Ishikawa (cell line): ENCODE measurements around the gene TARS3.

Source experiments
- CEBPB ChIP-seq: IDR thresholded peaks from 2 replicates; pipeline ENCODE4 v1.6.1; 2012
- EGR1 ChIP-seq: IDR thresholded peaks from 2 replicates; pipeline ENCODE4 v1.6.1; 2012
- EP300 ChIP-seq: IDR thresholded peaks from 2 replicates; pipeline ENCODE4 v1.6.1; 2012; ENCODE audit warnings: borderline replicate concordance
- RAD21 ChIP-seq: IDR thresholded peaks from 2 replicates; pipeline ENCODE4 v1.6.1; 2012; ENCODE audit warnings: low read depth
- REST ChIP-seq: IDR thresholded peaks from 2 replicates; pipeline ENCODE4 v1.6.1; 2012; ENCODE audit warnings: low read depth, mild to moderate bottlenecking
- TAF1 ChIP-seq: IDR thresholded peaks from 2 replicates; pipeline ENCODE4 v1.6.1; 2012; ENCODE audit warnings: low read depth, mild to moderate bottlenecking
- TCF12 ChIP-seq: IDR thresholded peaks from 2 replicates; pipeline ENCODE4 v1.6.1; 2012; ENCODE audit warnings: low read depth
- YY1 ChIP-seq: IDR thresholded peaks from 2 replicates; pipeline ENCODE4 v1.6.1; 2012; ENCODE audit warnings: low read depth
- ZBTB7A ChIP-seq: IDR thresholded peaks from 2 replicates; pipeline ENCODE4 v1.6.1; 2012; ENCODE audit warnings: low read depth
- TF ChIP-seq, protein P1 (sequence below): IDR thresholded peaks from 2 replicates; pipeline ENCODE4 v1.6.1; 2012
- TF ChIP-seq, protein P2 (sequence below): IDR thresholded peaks from 2 replicates; pipeline ENCODE4 v1.6.1; 2012

DNA sequence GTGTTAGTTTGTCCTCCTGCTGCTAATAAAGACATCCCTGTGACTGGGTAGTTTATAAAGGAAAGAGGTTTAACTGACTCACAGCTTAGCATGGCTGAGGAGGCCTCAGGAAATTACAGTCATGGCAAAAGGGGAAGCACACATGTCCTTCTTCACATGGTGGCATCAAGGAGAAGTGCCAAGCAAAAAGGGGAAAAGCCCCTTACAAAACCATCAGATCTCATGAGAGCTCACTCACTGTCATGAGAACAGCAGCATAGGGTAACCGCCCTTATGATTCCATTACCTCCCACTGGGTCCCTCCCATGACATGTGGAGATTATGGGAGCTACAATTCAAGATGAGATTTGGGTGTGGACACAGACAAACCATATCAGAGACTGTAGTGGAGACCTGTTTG lies 99.1 kb downstream of the TARS3 start:
- TF ChIP-seq YY1 (no peak), RAD21 (no peak), EP300 (no peak), EGR1 (no peak), TAF1 (no peak), CEBPB (no peak), REST (no peak), TCF12 (no peak), ZBTB7A (no peak)
- TF ChIP-seq, protein P1, sequence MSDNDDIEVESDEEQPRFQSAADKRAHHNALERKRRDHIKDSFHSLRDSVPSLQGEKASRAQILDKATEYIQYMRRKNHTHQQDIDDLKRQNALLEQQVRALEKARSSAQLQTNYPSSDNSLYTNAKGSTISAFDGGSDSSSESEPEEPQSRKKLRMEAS = no peak
- TF ChIP-seq, protein P2, sequence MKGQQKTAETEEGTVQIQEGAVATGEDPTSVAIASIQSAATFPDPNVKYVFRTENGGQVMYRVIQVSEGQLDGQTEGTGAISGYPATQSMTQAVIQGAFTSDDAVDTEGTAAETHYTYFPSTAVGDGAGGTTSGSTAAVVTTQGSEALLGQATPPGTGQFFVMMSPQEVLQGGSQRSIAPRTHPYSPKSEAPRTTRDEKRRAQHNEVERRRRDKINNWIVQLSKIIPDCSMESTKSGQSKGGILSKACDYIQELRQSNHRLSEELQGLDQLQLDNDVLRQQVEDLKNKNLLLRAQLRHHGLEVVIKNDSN = no peak
